Myocyte (in vitro differentiated cells): ENCODE data around the gene CAPN1. TPM values are rescaled to one million over a fixed set of nuclear protein-coding genes. Genes with fewer than 3 reads are reported as not detected.
"Not testable (repeated sequence)": the region's sequence is repeated elsewhere in the genome, so short reads cannot be mapped to it uniquely, and the experiment has no call there.

ENCODE experiments used
- DNase-seq: peaks from one replicate; pipeline ENCODE4 v3.0.0-alpha.2; 2012; ENCODE audit warnings: low read depth
- polyA plus RNA-seq: library from polyadenylated mRNA; unstranded; fragments of >200 nt; gene quantifications from one replicate; pipeline ENCODE4 v1.2.1, GENCODE V29; 2012; ENCODE audit warnings: missing spikeins
- total RNA-seq: library from RNA; depleted of rRNA; stranded (reverse); fragments of >200 nt; gene quantifications from 2 replicates; pipeline ENCODE4 v1.2.3, GENCODE V29; 2014

Gene CAPN1
- 130 and 149 TPM in 2 replicates for total RNA-seq
- 105 TPM for polyA plus RNA-seq

DNA sequence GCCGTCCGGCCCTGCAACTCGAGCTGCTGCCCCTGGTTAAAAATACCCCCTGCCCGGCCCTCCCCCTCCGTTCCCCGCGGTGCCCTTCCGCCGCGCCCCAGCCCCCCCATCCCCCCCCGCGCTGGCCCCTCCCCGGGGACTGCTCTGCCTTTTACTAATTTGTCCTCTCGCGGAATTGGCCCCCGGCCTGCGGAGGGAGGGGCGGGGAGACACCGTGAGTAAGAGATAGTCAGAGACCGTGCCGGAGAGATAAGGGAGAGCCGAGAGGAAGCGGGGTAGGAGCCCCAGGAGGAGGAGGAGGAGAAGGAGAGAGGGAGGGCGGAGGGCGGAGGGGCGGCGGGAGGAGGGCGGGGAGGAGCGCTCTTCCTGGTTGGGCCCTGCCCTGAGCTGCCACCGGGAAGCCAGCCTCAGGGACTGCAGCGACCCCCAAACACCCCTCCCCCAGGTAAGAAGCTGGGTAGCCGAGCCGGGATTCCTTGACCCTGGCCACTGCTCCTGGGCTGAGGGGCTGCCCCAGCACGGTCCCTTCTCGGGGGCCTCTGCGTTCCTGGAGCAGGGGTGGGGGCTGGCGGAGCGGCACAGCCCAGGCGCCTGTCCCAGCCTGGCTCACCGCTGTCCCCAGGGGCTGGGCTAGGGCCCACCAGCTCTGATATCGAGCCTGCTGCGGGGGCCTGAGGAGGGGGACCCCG, at the start of gene CAPN1:
TSS of gene CAPN1 (plus strand) at position 360 of the 689 bp plus-strand sequence. CDS start 774 bp downstream, outside the sequence.
- DNase-seq, result peak; percentile 89

DNA sequence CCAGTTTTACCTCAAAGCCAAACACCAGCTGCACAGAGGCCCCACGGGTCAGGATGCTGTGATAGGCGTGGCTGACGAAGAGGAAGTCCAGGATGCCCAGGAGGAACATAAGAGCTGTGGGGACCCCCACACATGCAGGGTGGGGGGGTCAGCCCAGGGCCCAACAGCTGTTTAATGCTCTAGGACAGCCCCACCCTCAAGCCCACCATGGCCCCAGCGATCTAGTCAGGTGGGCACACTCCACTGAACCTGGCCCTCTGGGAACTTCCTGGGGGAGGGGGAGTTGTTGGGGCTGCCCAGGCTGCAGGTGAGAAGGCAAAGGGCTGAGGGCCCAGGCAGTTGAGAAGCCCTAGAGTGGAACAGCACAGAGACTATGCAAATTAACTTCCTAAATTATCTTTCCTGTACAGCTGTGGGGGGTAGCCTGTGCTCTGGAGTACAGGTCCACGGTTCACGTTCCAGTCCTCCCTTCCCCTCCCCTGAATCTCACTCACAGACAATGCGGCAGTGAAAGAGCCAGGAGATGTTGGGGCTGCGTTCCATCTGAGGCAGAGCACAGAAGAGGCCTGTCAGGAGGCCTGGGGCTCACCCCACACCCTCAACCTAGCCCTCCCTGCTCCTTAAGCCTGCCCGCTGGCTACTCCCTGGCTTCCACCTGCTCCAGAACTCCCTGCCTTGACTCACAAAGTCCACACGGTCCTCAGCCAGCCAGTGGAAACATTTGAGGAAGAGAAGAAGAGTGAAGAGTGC, 49.3 kb upstream of the CAPN1 start:
- no peak for DNase-seq

DNA sequence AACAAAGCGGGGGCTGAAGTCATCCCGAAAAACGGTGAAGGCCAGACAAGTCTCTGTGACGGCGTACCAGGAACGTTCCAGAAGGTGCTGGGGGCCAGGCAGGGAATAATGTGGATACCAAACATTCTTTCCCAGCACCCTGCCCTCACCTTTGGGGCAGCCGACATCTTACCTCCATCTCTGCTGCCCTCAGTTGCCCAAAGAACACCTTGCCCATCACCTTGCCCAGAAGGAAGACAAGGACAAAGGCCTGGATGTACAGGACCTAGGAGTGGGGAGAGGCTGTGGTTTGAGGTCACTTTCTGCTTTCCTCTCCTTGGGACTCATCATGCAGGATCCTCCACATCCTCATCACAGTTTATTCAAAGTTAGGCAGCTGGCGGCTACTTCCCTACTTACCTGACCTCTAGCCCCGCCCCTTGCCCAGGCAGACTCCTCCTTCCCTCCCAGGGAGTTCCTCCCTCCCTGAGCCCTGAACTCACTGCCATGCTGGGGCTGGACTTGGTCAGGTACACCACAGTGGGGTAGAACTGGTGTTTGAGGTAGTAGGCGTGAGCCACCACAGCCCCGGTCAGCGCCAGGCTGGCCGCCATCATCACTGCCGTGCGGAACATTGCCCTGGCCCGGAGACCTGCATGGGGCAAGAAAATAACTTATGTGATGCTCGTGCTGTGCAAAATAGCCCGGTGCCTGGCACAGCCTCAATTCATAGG, 48.6 kb upstream of the CAPN1 start:
- DNase-seq, result no peak

DNA sequence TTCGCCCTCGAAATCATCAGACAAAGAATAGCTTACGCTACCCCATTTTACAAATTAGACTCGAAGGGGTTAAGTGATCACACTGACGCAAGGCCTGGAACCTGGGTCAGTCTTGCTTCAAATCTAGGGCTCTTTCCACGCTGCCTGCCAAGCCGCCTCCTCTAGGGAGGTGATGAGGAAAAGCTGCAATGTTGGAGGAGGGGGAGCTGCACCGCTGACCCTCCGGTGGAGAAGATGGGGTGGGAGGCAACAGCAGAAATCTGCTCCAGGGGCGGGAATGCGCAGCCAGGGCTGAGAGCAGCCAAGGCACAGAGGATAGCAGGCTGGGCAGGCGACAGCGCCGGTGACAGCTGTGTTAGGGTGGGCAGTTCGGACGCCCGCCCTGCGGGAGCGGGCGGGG, 48.0 kb upstream of the CAPN1 start:
- DNase-seq, result no peak

DNA sequence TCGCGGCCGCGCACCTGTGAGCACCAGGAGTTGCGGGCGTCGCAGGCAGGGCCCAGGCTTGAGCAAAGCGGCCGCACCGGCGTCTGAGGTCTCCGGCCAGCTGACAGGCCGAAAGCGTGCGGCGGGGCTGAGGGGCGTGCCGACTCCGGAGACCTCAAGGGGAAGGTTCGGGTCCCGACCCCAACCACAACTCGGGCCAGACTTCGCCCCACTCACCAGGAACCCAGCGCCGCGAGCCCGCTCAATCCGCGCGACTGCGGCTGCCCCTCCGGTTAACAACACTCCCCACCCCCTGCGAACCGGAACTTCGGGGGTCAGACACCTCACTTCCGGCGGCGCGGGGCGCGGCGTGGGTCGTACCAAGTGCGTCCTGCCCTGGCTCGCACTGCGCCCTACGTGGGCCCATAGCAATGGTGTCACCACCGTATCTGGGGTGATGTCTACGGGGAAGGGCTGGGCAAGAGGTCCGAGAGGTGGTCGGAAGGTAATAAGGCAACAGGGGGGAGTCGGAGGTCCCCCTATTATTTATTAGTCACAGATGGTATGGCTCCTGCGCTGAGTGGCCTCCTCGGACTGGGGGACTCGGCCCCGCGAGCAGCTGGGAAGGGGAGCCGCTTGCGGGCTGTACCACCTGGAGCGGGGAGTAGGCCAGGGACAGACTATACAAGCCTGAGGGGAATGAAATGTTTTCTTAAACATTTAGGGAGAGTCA, 47.3 kb upstream of the CAPN1 start, which contains the start of gene SYVN1:
TSS of gene SYVN1 (minus strand) at position 280 of the 712 bp plus-strand sequence. CDS start 918 bp downstream, outside the sequence.
- peak; percentile 93 for DNase-seq

DNA sequence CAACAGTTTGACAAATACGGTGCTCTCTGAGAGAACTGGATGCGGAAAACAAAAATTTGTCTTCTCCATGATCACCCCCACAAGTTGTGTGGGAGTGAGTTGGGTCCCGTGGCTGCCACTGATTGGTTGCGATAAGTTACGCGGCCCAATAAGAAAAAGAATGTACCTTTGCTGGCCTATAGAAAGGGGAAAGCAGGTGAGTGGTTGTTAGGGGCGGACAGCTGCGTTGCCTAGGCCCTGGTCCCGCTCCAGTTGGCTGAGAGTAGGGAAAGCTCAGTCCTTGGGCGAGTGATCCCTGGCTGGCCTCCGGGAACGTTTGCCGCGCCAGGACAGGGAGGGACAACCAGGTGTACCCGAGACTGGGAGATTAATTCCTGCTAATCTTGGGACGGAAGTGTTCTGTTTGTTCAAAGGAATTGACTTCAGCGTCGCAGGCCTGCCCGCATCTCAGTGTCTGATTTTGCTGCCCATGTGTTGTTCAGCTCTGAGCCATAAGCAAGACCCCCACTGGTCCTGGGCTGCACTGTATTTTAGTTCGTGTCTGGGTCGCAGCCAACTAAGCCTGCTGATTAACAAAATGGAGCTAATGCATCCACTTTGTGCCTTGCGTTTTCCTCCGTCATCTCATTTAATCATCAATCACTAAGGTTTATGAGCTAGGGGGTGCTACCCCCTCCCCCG, 46.6 kb upstream of the CAPN1 start:
- peak; percentile 97 for DNase-seq

DNA sequence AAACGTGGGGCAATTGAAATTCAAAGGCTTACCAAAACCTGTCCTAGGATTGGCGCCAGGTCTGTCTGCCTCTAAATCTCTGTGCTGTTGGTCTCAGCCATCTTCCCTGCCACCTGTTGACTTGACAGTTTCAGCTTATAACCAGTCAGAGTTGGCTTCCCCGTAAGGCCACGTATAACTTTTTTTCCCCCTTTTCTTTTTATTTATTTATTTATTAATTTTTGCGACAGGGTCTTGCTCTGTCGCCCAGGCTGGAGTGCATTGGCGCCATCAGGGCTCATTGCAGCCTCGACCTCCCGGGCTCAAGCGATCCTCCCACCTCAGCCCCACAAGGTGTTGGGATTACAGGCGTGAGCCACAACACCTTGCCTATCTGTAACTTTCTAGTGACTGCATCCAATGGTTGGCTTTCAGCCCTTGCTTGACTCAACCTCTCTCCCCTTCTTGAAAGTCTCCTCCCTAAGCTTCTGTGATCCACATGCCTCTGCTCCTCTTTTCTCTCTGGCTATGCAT, 46.0 kb upstream of the CAPN1 start:
- DNase-seq, result no peak

DNA sequence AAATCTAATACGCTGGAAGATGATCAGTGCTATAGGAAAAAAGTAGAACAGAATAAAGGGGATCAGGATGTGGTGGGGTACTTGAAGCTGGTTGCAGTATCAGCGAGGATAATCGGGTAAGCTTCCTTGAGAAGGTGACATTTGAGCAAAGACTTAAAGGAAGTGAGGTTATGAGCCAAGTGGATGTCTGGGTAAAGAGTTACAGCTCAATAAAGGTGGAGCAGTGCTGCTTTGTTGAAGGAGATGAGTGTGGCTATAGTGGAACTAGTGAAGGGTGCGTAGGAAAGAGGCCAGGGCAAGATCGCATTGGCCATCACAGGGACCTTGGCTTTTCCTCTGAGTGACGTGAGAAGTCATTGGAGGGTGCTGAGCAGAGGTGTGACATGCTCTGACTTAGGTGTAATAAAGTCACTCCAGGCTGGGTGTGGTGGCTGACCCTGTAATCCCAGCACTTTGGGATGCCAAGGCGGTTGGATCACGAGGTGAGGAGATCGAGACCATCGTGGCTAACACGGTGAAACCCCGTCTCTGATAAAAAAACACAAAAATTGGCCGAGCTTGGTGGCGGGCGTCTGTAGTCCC, 45.1 kb upstream of the CAPN1 start:
- no peak for DNase-seq

DNA sequence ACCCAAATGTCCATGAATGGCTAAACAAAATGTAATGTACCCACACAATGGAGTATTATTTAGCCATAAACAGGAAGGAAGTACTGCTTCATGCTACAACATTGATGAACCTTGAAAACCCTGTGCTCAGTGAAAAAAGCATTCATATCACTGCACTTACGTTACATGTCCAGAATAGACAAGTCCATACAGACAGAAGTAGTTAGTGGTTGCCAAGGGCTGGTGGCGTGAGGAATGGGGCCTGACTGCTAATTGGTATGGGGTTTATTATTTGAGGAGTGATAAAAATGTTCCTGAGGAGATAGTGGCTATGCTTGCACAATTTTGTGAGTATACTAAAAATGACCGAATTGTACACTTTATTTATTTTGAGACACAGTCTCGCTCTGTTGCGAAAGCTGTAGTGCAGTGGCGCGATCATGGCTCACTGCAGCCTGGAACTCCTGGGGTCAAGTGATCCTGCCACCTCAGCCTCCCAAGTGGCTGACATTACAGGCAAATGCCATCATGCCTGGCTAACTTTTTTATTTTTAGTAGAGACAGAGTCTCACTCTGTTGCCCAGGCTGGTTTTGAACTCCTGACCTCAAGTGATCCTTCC, 39.7 kb upstream of the CAPN1 start:
- DNase-seq, result no peak

DNA sequence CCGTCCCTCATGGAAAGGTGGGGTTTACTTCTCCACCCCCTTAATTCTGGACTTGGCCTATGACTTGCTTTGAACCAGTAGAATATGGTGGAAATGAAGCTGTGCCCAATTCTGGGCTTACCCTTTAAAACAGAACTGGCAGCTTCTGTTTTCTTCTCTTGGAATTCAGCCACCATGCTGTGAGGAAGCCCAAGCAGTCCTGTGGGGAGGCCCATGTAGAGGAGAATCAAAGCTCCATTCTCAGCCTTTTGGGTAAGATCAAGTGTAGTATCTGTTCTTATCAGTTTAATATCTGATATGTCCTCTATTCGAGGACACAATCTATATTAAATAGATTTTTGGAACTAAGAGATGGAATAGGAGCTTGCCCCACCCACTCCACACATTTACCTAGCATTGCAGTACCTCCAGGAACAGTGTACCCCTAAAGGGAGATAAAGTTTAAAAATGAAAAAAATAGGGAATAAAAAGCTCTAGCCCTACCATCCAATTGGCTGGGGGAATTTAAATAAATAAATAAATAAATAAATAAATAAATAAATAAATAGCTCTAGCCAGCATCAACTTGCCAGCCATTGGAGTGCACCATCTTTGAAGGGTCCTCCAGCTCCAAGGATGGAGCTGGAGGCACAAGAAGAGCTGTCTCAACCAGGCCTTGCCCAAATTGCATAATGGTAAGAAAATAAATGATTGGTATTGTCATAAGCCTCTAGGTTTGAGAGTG, 34.2 kb upstream of the CAPN1 start:
- DNase-seq, result no peak

DNA sequence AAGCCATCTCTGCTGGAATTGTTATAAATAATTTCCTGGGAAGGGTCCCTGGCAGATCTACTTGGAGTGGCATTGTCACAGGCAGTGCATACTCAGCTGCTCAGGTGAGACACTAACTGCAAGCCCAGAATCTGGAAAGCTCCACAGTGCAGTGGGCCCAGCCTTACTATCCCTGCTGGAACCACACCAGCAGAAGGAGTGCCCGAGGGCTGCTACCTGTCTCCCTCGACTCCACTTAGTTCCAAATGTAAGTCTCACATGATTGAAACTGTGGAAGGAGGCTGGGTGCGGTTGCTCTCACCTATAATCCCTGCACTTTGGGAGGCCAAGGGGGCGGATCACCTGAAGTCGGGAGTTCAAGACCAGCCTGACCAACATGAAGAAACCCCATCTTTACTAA, 33.1 kb upstream of the CAPN1 start:
- DNase-seq, result no peak

DNA sequence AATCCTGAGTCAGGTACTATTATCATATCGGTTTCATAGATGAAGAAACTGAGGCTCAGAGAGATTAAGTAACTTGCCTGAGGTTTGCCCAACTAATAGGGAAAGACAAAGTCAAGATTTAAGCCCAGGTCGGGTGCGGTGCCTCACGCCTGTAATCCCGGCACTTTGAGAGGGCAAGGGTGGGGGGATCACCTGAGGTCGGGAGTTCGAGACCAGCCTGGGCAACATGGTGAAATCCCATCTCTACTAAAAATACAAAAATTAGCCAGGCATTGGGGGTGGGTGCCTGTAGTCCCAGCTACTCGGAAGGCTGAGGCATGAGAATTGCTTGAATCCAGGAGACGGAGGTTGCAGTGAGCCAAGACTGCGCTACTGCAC, 31.6 kb upstream of the CAPN1 start:
- not testable (repeated sequence) for DNase-seq

DNA sequence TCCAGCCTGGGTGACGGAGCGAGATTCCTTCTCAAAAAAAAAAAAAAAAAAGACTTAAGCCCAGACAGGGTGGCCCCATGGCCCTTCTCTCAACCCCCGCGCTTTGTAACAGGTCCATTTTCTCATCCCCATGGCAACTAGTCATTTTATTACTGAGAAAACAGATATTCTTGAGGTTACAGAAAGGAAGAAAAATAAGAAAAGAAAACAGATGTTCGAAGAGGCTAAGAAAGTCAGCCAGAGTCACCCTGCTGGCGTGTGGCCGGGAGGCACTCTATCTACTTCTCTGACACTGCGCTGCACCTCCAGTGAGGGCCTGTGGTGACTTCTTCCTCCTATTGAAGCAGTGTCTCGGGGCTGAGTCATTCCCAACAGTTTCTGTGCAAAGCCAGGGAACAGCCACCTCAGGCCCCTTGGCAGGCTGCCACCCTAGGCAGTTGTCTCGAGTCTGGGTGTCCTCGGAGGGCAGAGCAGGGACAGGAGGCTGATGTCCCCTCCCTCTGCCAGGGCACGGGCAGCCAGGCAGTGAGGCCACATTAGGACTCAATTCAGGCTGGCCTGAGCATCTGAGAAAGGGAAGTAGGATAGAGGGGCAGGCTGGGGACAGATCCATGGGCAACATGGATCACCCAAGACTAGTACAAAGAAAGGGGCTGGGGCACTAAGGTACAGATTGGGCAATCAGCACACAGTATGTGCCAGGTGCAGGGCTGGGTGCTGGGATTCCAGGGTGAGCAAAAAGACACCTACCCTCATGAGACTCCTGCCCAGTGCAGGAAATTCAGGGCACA, 31.0 kb upstream of the CAPN1 start:
- DNase-seq, result peak; percentile 99

DNA sequence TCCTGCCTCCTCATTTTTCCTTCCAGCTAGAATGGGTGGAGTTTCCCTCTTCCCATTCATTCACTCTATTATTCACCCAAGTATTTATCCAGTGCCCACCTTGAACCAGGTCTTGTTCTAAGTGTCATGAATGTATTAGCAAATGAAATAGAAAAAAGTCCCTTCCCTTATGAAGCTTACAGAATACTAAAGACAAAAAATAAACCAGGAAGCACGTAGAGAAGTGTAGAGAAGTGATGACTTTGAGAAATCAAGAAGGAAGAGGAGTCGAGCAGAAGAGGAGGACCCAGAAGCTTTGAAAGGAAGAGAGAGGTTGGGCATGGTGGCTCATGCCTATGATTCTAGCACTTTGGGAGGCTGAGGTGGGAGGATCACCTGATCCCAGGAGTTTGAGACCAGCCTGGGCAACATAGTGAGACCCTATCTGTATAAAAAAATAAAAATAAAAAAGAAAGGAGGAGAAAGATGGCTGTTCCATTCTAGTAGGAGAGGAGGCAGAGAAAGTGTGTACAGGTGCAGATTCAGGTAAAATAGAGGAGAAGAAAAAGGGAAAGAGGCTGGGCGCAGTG, 30.3 kb upstream of the CAPN1 start:
- no peak for DNase-seq

DNA sequence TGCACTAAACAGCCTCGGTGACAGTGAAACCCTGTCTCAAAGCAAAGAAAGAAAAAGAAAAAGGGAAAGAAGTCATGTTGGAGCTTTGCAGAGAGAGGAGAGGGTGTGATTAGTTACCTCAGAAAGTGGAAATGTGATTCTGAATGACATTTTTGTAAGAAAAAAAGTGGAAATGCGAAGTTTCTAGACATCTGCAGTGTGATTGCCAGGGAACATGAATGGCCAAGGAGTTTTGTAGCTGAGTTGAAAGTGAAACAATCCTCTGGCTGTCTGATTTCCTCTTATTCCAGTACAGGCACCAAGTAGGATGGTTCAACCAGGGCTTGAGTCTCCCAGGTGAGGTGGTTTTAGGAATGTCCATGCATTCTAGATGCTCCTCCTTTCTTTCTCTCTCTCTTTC, 29.6 kb upstream of the CAPN1 start:
- no peak for DNase-seq

DNA sequence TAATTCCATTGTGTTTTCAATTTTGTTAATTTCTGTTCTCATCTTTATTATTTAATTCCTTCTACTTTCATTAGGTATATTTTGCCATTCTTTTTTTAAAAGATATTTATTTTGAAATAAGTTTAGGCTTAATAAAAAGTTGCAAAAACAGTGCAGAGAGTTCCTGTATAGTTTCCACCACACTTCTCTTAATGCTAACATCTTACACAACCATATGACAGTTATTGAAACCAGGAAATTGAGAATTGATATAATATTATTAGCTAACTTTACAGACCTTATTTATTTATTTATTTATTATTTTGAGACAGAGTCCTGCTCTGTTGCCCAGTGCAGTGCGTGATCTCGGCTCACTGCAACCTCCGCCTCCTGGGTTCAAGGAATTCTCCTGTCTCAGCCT, 25.5 kb upstream of the CAPN1 start:
- DNase-seq, result no peak

DNA sequence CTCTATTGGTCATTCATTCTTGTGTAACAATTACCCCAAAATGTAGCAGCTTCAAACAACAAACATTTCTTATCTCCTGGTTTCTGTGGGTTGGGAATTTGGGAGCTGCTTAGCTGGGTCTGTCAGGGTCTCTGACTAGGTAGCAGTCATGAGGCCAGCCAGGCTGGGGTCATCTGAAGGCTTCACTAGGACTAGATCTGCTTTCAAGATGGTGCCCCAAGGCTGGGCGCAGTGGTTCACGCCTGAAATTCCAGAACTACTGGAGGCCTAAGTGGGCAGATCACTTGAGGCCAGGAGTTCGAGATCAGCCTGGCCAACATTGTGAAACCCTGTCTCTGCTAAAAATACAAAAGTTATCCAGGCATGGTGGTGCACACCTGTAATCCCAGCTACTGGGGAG, 24.8 kb upstream of the CAPN1 start:
- DNase-seq, result no peak

DNA sequence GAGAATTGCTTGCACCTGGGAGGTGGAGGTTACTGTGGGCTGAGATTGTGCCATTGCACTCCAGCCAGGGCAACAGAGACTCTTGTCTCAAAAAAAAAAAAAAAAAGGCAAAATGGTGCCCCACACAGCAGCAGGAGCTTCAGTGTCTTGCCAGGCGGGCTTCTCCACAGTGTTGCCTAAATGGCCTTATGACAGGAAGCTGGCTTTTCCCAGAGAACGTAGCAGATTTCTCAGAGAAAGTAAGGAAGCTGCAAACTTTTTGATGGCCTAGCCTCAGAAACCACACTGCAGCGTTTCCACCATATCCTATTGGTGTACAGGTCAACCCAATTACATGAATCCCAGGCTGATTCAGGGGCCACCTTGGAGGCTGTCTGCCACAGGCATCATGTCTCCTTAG, 24.4 kb upstream of the CAPN1 start:
- no peak for DNase-seq
